HFF-Myc (cell line): ENCODE results near the gene CHCHD4.

Experiments
- DNase-seq: peaks from one replicate; pipeline ENCODE4 v3.0.0-alpha.2; 2011; ENCODE audit warnings: low read depth; ENCODE audit errors: extremely low read depth
- H3K4me3 ChIP-seq: replicated peaks from 2 replicates; pipeline ENCODE4 v1.5.1; 2011; ENCODE audit warnings: low read depth, mild to moderate bottlenecking, control low read depth, low read length
- CTCF ChIP-seq: IDR thresholded peaks from 2 replicates; pipeline ENCODE4 v1.5.1; 2012; ENCODE audit warnings: mild to moderate bottlenecking, low read depth, low read length, control low read depth; ENCODE audit errors: missing control alignments

CHCHD4 gene

GRCh38 chr3:14141602-14142341, 17.1 kb upstream of the CHCHD4 start:
- DNase-seq = no peak
- no peak for TF ChIP-seq CTCF
- no peak overlapping the region for H3K4me3 ChIP-seq

GRCh38 chr3:14141144-14141543, 16.5 kb upstream of the CHCHD4 start:
- H3K4me3 ChIP-seq = no peak overlapping the region
- no peak for TF ChIP-seq CTCF
- no peak for DNase-seq

- no peak for TF ChIP-seq CTCF
- H3K4me3 ChIP-seq = no peak overlapping the region
- DNase-seq = no peak
These were observed 16.0 kb upstream of the CHCHD4 start for GRCh38 chr3:14140668-14141067.

GRCh38 chr3:14139771-14140170, 15.1 kb upstream of the CHCHD4 start:
- no peak for DNase-seq
- TF ChIP-seq CTCF = no peak
- H3K4me3 ChIP-seq = no peak overlapping the region

GRCh38 chr3:14138878-14139655, 14.4 kb upstream of the CHCHD4 start:
- TF ChIP-seq CTCF = no peak
- H3K4me3 ChIP-seq = no peak overlapping the region
- no peak for DNase-seq

- no peak overlapping the region for H3K4me3 ChIP-seq
- TF ChIP-seq CTCF = no peak
- no peak for DNase-seq
These were observed 13.6 kb upstream of the CHCHD4 start for GRCh38 chr3:14138109-14138877.
